GM19238 (cell line): Measurements from ENCODE around the gene LIMS1.
"Not testable (repeated sequence)": the region's sequence is repeated elsewhere in the genome, so short reads cannot be mapped to it uniquely, and the experiment has no call there.

Experiments
- DNase-seq: peaks from one replicate; pipeline ENCODE4 v3.0.0; 2011; ENCODE audit warnings: low spot score; ENCODE audit not compliant: insufficient read length

Gene LIMS1

DNA sequence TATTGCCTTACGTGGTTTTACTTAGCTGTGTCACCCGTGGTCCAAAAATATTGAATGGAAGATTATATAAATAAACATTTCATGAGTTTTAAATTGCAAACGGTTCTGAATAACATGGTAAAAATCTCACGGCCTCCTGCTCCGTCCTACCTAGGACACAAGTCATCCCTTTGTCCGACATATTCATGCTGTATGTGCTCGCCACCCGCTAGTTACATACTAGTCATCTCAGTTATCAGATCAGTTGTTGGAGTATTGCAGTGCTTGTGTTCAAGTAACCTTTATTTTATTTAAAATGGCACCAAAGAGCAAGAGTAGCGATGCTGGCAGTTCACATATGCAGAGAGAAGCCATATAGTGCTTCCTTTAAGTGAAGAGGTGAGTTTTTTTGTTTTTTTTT, 191.8 kb downstream of the LIMS1 start:
- DNase-seq = not testable (repeated sequence)

DNA sequence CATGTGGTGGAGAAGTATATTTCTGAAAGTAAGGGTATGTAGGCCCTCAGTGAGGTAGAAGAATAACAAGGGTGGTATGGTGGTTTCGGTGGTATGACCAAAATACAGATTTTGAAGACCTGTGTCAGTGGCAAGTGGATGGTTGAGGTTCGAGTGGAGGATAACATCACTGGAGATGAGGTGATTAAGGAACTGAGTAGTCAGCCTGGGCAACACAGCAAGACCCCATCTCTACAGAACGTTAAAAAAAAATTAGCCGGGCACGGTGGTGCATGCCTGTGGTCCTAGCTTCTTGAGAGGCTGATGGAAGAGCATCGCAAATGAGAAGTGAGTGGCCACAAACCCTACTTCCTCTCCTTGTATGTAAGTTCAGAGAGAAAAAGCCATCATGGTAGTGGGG, 200.4 kb downstream of the LIMS1 start:
- not testable (repeated sequence) for DNase-seq
